HG03045 (cell line): ENCODE data around the gene PRELID2.
"Not testable (repeated sequence)": the region's sequence is repeated elsewhere in the genome, so short reads cannot be mapped to it uniquely, and the experiment has no call there.

Source experiments
- ATAC-seq: cut with Tn5 transposase; IDR thresholded peaks from one replicate; pipeline ENCODE4 v1.9.1; 2021; ENCODE audit warnings: mild to moderate bottlenecking, moderate library complexity; ENCODE audit not compliant: unreplicated experiment

The PRELID2 gene

DNA sequence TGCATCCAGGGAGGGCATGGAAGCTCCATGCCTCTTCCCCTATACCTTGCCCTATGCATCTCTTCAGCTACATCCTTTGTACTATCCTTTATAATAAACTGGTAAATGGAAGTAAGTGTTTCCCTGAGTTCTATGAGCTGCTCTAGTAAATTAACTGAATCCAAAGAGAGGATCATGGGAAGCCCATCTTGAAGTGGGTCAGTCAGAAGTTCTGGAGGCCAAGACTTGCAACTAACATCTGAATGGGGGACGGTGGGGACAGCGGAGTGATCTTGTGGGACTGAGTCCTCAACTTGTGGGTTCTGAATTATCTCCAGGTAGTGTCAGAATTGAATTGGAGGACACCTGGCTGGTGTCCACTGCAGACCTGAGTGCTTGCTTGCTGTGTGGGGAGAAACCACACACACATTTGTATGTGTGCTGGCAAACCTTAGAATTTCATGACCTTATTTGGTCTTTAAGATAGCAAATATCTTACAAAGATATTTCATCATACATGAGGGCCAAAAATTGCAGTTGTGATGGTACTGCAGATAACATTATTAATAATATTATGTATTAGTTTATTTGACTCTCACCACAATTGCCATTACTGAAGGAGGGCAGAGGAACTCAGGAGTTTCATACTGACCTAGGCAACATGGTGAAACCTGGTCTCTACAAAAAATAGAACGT lies 5.5 kb upstream of the PRELID2 start:
- no peak for ATAC-seq

GRCh38 chr5:145838276-145838675 lies 3.1 kb upstream of the PRELID2 start:
- no peak for ATAC-seq

DNA sequence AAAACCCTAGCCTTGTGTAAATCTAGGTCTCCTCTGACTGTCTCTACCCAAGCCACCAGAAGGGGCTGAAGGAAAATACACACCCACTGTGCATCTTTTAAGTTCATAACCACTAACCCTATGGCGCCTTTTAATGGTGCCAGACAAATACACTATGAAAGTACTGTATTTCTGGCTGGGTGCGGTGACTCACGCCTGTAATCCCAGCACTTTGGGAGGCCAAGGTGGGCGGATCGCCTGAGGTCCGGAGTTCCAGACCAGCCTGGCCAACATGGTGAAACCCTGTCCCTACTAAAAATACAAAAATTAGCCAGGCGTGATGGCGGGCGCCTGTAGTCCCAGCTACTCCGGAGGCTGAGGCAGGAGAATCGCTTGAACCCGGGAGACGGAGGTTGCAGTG lies 1.1 kb upstream of the PRELID2 start:
- not testable (repeated sequence) for ATAC-seq

DNA sequence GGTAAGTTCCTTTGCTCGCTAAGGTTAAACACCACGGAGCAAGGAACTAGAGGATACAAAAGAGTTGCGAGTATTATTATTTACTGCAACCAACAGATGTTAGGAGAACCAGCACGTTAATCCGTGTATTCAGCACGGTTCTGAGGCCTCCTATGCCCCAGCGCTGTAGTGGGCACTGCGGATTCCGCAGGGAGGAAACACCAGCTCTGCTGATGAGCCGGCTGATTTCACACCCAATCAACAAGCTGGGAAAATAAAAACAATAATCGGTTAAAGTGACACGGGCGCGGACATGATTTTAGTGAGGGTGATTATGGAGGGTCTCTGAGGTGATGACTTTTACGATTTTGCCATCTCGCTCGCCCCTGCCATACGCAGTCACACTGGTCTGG lies 702 bp upstream of the PRELID2 start:
- ATAC-seq = no peak

DNA sequence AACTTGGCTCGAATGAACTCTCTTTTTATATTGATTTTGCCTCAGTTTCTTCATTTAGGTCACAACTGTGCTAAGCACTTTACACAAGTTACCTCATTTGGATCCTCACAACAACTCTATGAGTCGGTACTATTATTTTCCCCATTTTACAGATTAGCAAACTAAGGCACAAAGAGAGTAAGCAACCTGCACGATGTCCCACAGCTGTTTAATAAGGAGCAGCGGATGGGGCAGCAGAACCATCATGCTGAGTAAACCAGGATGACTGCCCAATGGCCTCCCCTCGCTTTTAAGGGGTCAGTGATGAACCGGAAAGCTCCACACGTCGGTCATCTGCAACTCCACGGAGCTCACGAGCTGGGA lies 607 bp downstream of the PRELID2 start:
- ATAC-seq = no peak

GRCh38 chr5:145833631-145834200 lies 1.4 kb downstream of the PRELID2 start:
- no peak for ATAC-seq

DNA sequence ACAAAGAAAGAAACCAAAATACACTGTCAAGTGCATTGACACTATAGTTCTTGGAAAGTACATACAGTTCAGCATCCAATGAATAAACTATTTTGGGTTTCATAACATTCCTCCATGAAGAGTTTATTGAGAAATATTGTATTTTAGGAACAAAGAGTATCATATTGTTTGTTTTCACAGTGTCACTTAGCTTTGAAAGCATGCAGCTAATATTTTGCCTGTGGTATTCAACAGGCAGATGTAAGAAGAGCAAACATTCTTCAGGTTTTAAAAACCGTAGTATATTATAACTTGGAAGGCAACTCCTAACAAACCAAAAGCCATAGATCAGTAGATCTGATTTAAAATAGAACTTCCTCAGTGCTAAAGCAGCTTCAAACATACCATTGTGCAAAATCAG lies 4.5 kb downstream of the PRELID2 start:
- no peak for ATAC-seq

DNA sequence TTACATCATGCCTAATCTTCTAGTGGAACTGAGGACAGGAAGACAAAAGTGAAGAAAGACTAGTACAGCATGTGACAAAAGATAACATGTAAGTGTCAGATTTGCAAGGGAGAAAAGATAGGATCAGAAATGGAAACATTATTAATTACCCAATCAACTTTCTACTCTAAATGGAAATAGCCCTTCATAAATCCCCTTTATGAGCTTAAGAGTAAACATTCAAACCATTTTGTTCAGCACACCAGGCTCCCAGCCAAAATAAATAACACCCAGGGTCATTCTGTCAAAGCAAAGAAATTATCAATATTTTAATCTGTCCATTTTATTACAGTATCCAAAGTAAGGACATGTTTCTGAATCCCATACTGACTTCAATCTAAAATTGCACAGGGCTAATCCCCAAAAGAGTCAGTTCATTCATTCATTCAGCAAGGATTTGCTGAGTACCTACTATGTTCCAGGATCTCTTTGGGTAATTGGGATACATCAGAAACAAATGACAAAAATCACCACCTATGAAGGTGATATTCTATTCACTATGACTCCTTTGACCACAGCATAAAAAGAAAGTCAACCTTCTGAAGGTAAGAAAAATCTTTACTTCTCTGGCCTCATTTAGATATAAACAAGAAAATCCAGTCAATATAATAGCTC lies 5.3 kb downstream of the PRELID2 start:
- ATAC-seq = no peak

DNA sequence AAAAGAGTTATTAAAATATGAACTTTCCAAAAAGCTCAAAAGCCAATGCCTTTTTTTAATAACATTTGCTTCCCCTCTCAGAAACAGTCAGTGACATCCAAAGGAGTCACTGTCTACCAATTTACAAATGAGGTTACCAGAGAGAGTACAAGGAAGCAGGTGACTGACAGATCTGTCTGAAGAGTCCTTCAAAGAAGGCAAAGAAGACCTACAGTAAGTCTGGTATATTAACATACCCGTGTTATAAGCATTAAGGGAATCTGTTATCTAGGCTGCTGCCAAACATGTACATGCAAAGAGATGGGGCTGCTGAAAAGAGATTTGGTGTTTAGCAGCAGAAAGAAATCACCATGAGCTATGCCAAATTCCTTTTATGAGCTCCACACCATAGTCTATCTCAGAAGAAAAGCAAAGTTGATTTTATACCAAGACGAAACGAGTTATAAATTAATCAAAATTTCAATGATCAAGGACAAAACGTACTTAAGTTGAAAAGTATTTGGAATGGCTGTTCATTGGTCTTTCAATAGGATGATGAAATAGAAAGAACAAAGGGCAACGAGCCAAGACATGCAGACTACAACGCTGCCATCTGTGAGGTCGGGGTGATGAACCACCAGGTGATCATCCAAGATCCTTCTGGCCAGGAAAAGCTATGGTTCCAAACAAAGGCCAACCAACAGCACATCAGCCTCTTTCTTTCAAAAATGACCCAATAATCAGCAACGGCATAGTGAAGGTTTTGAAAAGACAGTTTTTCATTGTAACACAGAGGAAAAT lies 8.1 kb downstream of the PRELID2 start:
- ATAC-seq = no peak

DNA sequence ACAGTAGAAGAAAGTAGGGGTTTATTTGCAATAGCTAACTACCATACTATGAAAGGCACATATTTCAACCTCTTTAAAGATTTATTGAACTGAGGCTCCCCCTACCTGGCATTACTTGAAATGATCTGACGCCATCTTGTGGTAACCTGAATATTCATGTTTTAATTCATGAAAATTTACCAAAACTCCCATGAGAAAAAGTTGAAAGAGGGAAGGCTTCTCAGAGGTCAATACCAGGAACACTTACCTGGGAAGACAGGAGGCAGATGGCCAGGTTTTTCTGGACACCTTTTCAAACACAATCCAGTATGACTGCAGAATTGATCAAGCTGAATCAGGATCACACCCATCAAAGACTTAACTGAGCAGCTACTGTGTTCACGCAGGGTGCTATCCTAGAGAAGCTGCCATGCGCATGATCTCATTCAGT lies 9.4 kb downstream of the PRELID2 start:
- ATAC-seq = no peak

DNA sequence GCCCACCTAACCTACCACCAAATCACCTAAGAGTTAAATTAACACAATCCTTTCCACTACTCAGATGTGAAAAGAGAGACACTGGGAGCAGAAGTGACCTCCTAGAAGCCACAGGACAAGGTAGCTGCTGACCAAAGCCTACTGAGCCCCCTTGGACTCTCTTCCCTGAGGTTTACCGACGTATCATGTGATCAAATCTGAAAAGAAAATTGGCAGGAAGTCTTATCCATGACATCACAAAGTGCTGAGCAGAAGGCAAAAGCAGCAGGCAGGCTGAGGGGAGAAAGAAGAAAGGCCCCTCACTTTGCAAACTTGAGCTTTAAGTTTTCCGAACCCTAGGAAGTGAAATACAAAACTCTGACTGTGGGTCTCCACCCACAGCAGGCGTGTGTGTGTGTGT lies 11.1 kb downstream of the PRELID2 start:
- no peak for ATAC-seq

DNA sequence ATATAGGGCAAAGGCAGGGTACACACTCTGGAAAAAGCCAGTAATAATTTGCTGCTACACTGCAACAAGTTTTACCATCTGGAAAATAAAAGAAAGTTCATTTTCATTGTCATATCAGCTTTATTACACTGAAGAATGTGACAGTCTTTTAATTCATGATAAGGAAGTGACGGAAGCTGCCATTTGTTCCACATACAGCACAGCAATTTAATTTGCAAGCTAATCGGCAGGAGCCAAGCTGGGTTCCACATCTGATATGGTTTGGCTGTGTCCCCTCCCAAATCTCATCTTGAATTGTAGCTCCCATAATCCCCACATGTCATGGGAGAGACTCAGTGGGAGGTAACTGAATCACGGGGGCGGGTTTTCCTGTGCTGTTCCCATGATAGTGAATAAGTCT lies 16.5 kb downstream of the PRELID2 start:
- no peak for ATAC-seq

DNA sequence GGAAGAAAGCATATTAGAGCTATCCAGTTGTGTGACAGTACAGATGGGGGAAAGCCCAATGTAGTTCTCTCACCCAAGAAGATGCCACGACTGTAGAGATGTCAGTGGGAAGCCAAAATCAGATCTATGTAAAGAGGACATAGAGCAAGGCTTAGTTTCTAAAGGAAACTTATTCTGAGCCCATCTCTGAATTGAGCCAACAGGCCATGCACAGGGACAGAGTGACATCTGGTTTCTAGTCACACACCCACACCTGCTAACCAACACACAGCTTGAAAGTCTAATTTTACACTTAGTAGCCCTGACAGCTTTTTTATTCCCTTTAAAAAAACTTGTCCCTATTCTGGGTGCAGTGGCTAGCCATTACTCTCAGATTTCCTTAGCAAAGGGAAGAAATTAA lies 22.3 kb downstream of the PRELID2 start:
- ATAC-seq = no peak

GRCh38 chr5:145811834-145812625 lies 23.1 kb downstream of the PRELID2 start:
- ATAC-seq = no peak

GRCh38 chr5:145806923-145807322 lies 28.2 kb downstream of the PRELID2 start:
- ATAC-seq = no peak

- ATAC-seq = no peak
Measured at GRCh38 chr5:145805819-145806218, 29.3 kb downstream of the PRELID2 start.

DNA sequence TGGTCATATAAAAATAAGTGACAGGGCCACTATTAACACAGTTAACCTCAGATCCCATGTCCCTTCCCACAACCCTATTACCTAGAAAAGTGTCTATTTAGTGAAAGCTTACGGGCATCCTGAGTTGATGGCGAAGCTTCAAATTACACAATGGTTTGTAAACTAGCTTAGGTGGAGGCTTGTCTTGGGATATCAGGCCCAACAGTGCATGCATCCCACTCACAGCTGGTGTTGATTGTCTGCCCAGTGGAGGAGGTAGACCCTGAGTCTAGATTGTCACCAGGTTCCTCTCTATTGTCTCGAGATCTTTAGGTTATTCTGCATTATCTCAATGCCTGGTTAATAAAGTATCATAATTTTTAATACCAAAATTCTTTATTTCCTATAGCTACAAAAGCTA lies 30.4 kb downstream of the PRELID2 start:
- no peak for ATAC-seq

DNA sequence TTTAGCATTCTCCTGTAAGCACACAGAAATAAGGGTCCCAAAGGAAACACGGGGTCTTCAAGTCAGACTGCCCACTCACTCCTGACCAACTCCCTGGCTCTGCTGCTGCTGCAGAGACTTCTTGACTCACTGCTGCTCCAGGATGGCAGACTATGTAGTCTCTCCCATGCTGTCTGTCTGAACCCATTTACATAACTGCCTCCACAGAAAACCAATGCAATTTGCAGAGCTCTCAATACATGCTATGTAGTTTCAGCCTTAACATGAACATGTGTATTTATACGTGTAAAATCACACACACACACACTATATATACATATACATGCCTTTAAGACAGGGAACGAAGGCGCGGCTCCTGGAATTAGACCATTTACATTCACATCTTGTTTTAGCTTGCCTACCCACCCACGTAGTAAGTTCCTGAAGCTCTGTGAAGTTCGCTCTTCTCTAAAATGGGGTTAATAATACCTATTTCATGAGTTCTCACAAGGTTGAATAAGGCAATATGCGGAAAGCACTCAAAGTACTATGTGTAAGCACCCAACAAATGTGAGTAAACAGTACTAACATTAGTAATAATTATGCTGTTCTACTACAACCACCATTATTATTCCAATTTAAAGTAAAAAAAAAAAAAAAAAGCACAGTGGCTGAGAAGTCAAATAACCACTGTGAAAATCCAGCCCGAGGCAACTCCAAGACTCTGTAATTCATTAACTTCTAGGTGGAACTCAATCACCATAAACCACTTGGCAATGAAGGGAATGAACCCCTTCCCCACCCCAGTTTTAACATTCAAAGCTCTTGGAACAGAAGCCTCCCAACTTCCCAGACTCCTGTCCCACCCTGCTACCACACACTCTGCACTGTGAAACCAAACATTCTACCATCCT lies 31.8 kb downstream of the PRELID2 start:
- no peak for ATAC-seq

GRCh38 chr5:145801195-145801594 lies 33.9 kb downstream of the PRELID2 start:
- no peak for ATAC-seq

- no peak for ATAC-seq
Measured at GRCh38 chr5:145800181-145800580, 35.0 kb downstream of the PRELID2 start.
